Islet of Langerhans (tissue), 1 donor: ENCODE measurements around the gene BTN1A1.
"Not testable (repeated sequence)": the region's sequence is repeated elsewhere in the genome, so short reads cannot be mapped to it uniquely, and the experiment has no call there.

Source experiments
- FAIRE-seq: peaks from one replicate; lab custom pipeline; 2011; peaks lifted over from hg19 to GRCh38; lab: Jason Lieb, UNC

BTN1A1 gene

GRCh38 chr6:26537846-26538571 is 37.9 kb downstream of the BTN1A1 start, which contains the start of gene HMGN4:
Gene HMGN4, plus strand, starts transcription at chr6:26538366. Its CDS starts 6,841 bp downstream, at chr6:26545207.
- no peak for FAIRE-seq

- no peak for FAIRE-seq
These were observed 38.4 kb downstream of the BTN1A1 start for GRCh38 chr6:26538572-26538902.

- no peak for FAIRE-seq
These were observed 39.0 kb downstream of the BTN1A1 start for GRCh38 chr6:26539071-26539615.

- no peak for FAIRE-seq
These were observed 41.5 kb downstream of the BTN1A1 start for GRCh38 chr6:26541579-26541978.

GRCh38 chr6:26543953-26544352 is 43.9 kb downstream of the BTN1A1 start:
- FAIRE-seq, result no peak

- no peak for FAIRE-seq
These were observed 44.4 kb downstream of the BTN1A1 start for GRCh38 chr6:26544473-26544872.

GRCh38 chr6:26545627-26546026 is 45.5 kb downstream of the BTN1A1 start:
- FAIRE-seq, result no peak

- not testable (repeated sequence) for FAIRE-seq
These were observed 47.3 kb downstream of the BTN1A1 start for GRCh38 chr6:26547363-26547762.

- FAIRE-seq, result no peak
These were observed 50.3 kb downstream of the BTN1A1 start for GRCh38 chr6:26550250-26550993.

- FAIRE-seq, result no peak
These were observed 52.1 kb downstream of the BTN1A1 start for GRCh38 chr6:26552205-26552604.

- no peak for FAIRE-seq
These were observed 52.6 kb downstream of the BTN1A1 start for GRCh38 chr6:26552640-26553188.

GRCh38 chr6:26553264-26553634 is 53.1 kb downstream of the BTN1A1 start:
- FAIRE-seq, result no peak

GRCh38 chr6:26553635-26554446 is 53.7 kb downstream of the BTN1A1 start:
- FAIRE-seq, result peak; percentile 33

- no peak for FAIRE-seq
These were observed 54.3 kb downstream of the BTN1A1 start for GRCh38 chr6:26554447-26554696.

- no peak for FAIRE-seq
These were observed 54.8 kb downstream of the BTN1A1 start for GRCh38 chr6:26554697-26555504.

- no peak for FAIRE-seq
These were observed 55.6 kb downstream of the BTN1A1 start for GRCh38 chr6:26555505-26556262.

- no peak for FAIRE-seq
These were observed 56.4 kb downstream of the BTN1A1 start for GRCh38 chr6:26556263-26557070.
